Neural cell (in vitro differentiated cells): ENCODE data around the gene CALHM5. TPM values are rescaled to one million over a fixed set of nuclear protein-coding genes. Genes with fewer than 3 reads are reported as not detected.

ENCODE experiments used
- H2AFZ ChIP-seq: fragments of 200-600, 300-800 bp; sonication (generic), shearing (Covaris generic); 2 replicates; pipeline ENCODE4 v1.6.0; 2014; ENCODE audit warnings: low read depth, mild to moderate bottlenecking, antibody characterized with exemption, low read length, moderate library complexity
- H3F3A ChIP-seq: fragments of 200-600 bp; shearing (Covaris generic); 2 replicates; pipeline ENCODE4 v1.6.1; 2016; ENCODE audit warnings: mild to moderate bottlenecking, moderate library complexity, mixed read lengths, antibody characterized with exemption, low read length; ENCODE audit not compliant: insufficient read depth, poor library complexity, severe bottlenecking
- H3K27ac ChIP-seq: fragments of 200-600, 300-800 bp; sonication (generic), shearing (Covaris generic); 2 replicates; pipeline ENCODE4 v1.5.1; 2014; ENCODE audit warnings: mild to moderate bottlenecking, low read length, moderate library complexity
- H3K27me3 ChIP-seq: fragments of 300-800, 200-600 bp; sonication (generic), shearing (Covaris generic); 2 replicates; pipeline ENCODE4 v1.6.0; 2014; ENCODE audit warnings: mild to moderate bottlenecking, low read depth, low read length, moderate library complexity; ENCODE audit not compliant: insufficient read depth
- H3K36me3 ChIP-seq: fragments of 300-800, 200-600 bp; sonication (generic), shearing (Covaris generic); 2 replicates; pipeline ENCODE4 v1.5.1; 2014; ENCODE audit warnings: mild to moderate bottlenecking, antibody characterized with exemption, low read length, moderate library complexity; ENCODE audit not compliant: insufficient read depth
- H3K4me2 ChIP-seq: fragments of 300-800, 200-600 bp; sonication (generic), shearing (Covaris generic); 2 replicates; pipeline ENCODE4 v1.6.0; 2014; ENCODE audit warnings: mild to moderate bottlenecking, low read length
- H3K4me3 ChIP-seq: fragments of 300-800, 200-600 bp; sonication (generic), shearing (Covaris generic); 2 replicates; pipeline ENCODE4 v1.5.1; 2014; ENCODE audit warnings: mild to moderate bottlenecking, low read length, moderate library complexity
- H3K79me2 ChIP-seq: fragments of 200-600 bp; shearing (Covaris generic); replicated peaks from 2 replicates; pipeline ENCODE4 v1.6.0; 2014; ENCODE audit warnings: mild to moderate bottlenecking, low read length, moderate library complexity; ENCODE audit not compliant: insufficient read depth
- H3K9ac ChIP-seq: fragments of 300-800, 200-600 bp; sonication (generic), shearing (Covaris generic); 2 replicates; pipeline ENCODE4 v1.6.1; 2016; ENCODE audit warnings: mild to moderate bottlenecking, low read length, mixed read lengths
- H3K9me2 ChIP-seq: fragments of 200-600 bp; shearing (Covaris generic); 2 replicates; pipeline ENCODE4 v1.6.1; 2016; ENCODE audit warnings: mild to moderate bottlenecking, low read length, mixed read lengths; ENCODE audit not compliant: insufficient read depth
- H3K9me3 ChIP-seq: fragments of 200-600, 300-800 bp; sonication (generic), shearing (Covaris generic); 2 replicates; pipeline ENCODE4 v1.6.1; 2016; ENCODE audit warnings: mild to moderate bottlenecking, mixed run types, low read length, moderate library complexity, mixed read lengths
- H4K20me1 ChIP-seq: fragments of 200-600 bp; shearing (Covaris generic); 2 replicates; pipeline ENCODE4 v1.6.1; 2016; ENCODE audit warnings: mild to moderate bottlenecking, mixed run types; ENCODE audit not compliant: insufficient read depth
- CTCF ChIP-seq: fragments of 450-650 bp; IDR thresholded peaks from 2 replicates; pipeline ENCODE4 v1.5.1; 2014; ENCODE audit warnings: antibody characterized with exemption, mild to moderate bottlenecking, moderate library complexity; ENCODE audit not compliant: poor library complexity, severe bottlenecking
- EP300 ChIP-seq: fragments of 450-650 bp; conservative IDR thresholded peaks from 2 replicates; pipeline ENCODE4 v1.6.1; 2014; ENCODE audit warnings: antibody characterized with exemption, mild to moderate bottlenecking, moderate library complexity; ENCODE audit not compliant: poor library complexity, severe bottlenecking
- EZH2 ChIP-seq: fragments of 200-600, 300-800 bp; shearing (Covaris generic), sonication (generic); IDR thresholded peaks from 2 replicates; pipeline ENCODE4 v1.6.1; 2014; ENCODE audit warnings: antibody characterized with exemption, low read length, borderline replicate concordance, mild to moderate bottlenecking; ENCODE audit not compliant: insufficient read depth, poor library complexity, severe bottlenecking
- MXI1 ChIP-seq: fragments of 450-650 bp; conservative IDR thresholded peaks from 2 replicates; pipeline ENCODE4 v1.6.1; 2014; ENCODE audit warnings: antibody characterized with exemption, mild to moderate bottlenecking; ENCODE audit not compliant: poor library complexity, severe bottlenecking
- POLR2AphosphoS5 ChIP-seq: IDR thresholded peaks from 2 replicates; pipeline ENCODE4 v1.6.1; 2012
- RAD21 ChIP-seq: fragments of 450-650 bp; conservative IDR thresholded peaks from 2 replicates; pipeline ENCODE4 v1.6.1; 2014; ENCODE audit warnings: antibody characterized with exemption, mild to moderate bottlenecking, moderate library complexity
- REST ChIP-seq: IDR thresholded peaks from 2 replicates; pipeline ENCODE4 v1.6.1; 2012; ENCODE audit warnings: borderline replicate concordance
- SMC3 ChIP-seq: fragments of 450-650 bp; conservative IDR thresholded peaks from 2 replicates; pipeline ENCODE4 v1.6.1; 2014; ENCODE audit warnings: antibody characterized with exemption, mild to moderate bottlenecking, moderate library complexity; ENCODE audit not compliant: poor library complexity
- TAF1 ChIP-seq: IDR thresholded peaks from 2 replicates; pipeline ENCODE4 v1.6.1; 2012; ENCODE audit warnings: low read depth
- polyA plus RNA-seq: library from polyadenylated mRNA; depleted of rRNA; stranded (reverse); fragments of >200 nt; gene quantifications from 2 replicates; pipeline ENCODE4 v1.2.3, GENCODE V29; 2014

The CALHM5 gene
- polyA plus RNA-seq, 1 donor from 2014 or later: 0.07 TPM

- no peaks in the 10 kb centered on the region for H4K20me1 ChIP-seq
- TF ChIP-seq MXI1 (no peak), CTCF (no peak), POLR2AphosphoS5 (no peak), REST (no peak), TAF1 (no peak), RAD21 (no peak), EZH2 (no peak), SMC3 (no peak), EP300 (no peak)
- H3K9ac ChIP-seq: no peak overlapping the region
- H3K79me2 ChIP-seq: no peaks in the 10 kb centered on the region
- H3K4me2 ChIP-seq: no peak overlapping the region
- H3F3A ChIP-seq: no peaks in the 10 kb centered on the region
- no peaks in the 10 kb centered on the region for H3K36me3 ChIP-seq
- H3K9me2 ChIP-seq: no peaks in the 10 kb centered on the region
- no peak overlapping the region for H2AFZ ChIP-seq
- H3K27ac ChIP-seq: no peak overlapping the region
- H3K4me3 ChIP-seq: no peak overlapping the region
- H3K9me3 ChIP-seq: no peaks in the 10 kb centered on the region
- H3K27me3 ChIP-seq: no peaks in the 10 kb centered on the region
Observed at GRCh38 chr6:116497113-116497676, 14.2 kb upstream of the CALHM5 start.

DNA sequence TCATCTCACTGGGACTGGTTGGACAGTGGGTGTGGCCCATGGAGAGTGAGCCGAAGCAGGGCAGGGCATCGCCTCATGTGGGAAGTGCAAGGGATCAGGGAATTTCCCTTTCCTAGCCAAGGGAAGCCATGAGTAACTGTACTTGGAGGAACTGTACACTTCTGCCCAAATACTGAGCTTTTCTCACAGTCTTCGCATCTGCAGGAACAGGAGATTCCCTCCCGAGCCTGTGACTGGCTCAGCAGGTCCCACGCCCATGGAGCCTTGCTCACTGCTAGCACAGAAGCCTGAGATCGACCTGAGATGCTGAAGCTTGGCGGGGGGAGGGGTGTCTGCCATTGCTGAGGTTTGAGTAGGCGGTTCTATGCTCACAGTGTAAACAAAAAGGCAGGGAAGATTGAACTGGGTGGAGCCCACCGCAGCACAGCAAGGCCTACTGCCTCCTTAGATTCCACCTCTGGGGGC is 10.4 kb upstream of the CALHM5 start:
- Histone ChIP-seq H3K9me2 (no peaks in the 10 kb centered on the region), H3K36me3 (no peaks in the 10 kb centered on the region), H2AFZ (no peak overlapping the region), H3K9me3 (no peaks in the 10 kb centered on the region), H3K9ac (no peak overlapping the region), H3K79me2 (no peaks in the 10 kb centered on the region), H3K4me2 (no peak overlapping the region), H3K27ac (no peak overlapping the region), H3K4me3 (no peak overlapping the region), H3K27me3 (no peaks in the 10 kb centered on the region), H4K20me1 (no peaks in the 10 kb centered on the region), H3F3A (no peaks in the 10 kb centered on the region)
- TF ChIP-seq REST (no peak), EP300 (no peak), RAD21 (no peak), POLR2AphosphoS5 (no peak), CTCF (no peak), TAF1 (no peak), SMC3 (no peak), MXI1 (no peak), EZH2 (no peak)
